KG1 (cell line): ENCODE data around the gene TCF4.

Experiments used
- DNase-seq: peaks from one replicate; lab custom pipeline; 2025; lab: John Stamatoyannopoulos, UW

TCF4 gene

DNA sequence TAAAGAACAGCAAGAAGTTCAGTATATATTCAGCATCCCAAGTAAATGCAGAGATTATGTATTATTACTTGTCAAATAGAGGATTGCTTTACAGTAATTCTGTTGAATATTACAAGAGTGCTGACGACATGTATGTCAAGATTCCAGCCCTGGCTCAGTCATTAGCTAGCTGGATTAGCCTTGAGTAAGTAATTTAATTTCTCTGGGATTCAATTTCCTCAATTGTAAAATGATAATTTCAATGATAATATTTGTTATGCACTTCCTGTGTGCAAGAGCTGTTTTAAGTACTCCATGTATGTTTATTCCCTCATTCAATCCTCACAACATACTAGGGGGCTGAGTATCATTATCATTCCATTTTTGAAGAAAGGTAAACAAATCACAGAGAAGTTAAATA lies 44.0 kb downstream of the TCF4 start:
- no peak for DNase-seq

DNA sequence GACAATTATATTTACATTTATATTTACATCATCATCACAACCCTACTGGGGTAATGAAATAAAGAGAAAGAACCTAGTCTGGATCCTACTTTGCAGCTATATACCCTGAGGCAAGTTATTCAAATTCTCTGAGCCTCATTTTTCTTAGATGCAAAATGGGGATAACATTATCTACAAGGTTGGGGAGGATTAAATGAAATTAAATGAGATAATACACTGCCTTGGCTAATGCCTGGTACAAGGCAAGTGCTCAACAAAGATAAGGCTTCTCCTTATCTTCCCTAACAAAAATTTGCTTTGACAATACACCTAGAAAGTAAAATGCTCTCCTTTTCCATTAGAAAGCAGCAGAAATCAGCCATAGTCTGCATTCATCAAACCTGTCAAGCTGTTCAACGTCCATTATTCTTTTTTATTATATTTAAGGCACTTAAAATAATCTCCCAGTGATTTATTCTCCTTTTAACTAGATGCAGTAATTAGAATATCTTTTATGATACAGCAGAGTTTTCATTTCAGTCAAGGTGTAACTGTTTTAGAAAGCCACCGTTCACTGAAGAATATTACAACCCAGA lies 44.8 kb downstream of the TCF4 start:
- no peak for DNase-seq

DNA sequence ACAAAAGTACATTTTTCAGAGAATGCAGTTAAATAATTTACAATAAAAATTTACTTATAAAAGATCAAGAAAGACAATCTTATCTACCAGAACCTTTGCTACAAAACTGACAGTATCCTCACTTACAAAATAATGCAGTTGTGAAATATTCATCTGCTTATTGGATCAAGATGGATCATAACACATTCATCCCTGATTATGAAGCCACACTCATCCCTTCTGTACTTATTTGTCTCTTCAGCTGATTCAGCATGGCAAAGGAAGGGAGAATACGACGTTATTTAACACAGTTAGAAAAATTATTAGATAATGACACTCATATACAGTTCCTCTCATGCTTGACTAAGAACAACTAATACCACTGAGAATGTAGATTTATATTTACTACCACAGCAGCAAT lies 46.4 kb downstream of the TCF4 start:
- no peak for DNase-seq

DNA sequence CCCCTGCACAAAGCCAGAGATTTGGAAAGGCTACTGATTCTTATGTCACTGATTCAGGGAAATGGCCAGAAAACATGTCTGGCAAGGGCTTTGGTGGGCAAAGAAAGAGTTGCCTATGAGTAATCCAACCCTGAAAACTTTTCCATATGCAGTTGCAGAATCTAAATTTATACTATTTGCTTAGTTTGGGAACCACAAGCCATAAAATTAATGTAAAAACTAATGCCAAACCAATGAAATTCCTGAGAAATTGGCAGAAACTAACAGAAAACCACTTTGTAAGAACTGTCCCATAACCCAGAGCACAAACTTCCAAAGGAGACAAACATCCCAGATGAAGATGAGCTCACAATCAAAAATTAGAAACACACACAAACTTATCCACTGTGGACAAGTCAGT lies 48.8 kb downstream of the TCF4 start:
- DNase-seq: no peak

DNA sequence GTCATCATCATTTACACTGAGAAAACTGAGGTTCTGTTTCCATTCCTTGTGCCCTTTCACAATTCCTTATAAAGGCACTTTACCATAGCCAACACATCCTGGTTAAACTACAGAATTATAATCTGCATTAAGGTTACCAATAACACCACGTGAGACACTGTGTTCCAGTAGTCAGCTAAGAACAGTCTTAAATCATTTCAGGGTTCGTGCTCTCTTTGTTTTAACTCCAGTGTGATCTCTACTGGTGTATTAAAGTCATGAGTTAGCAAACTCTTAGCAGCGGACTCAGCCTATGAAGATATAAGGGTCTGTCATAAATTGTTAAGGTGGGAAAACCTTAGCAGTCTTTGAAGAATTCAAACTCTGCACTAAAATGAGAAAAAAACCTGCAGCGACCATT lies 53.0 kb downstream of the TCF4 start:
- no peak for DNase-seq

DNA sequence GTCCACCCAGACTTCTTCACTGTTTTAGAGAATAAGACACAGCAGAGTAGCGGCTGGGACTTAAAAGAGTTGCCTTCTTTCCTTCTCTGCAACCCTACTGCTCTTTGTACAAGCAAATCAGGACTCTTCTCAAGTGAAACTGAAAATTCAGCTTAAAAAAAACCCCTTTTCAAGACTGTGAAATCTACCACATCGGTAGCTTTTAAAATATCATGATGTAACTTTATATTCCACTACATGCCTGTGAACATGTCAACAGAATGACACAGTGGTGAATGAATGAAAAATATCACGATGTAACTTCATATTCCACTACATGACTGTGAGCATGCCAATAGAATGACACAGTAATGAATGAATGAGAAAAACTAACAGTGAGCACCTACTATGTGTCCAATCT lies 53.4 kb downstream of the TCF4 start:
- no peak for DNase-seq

DNA sequence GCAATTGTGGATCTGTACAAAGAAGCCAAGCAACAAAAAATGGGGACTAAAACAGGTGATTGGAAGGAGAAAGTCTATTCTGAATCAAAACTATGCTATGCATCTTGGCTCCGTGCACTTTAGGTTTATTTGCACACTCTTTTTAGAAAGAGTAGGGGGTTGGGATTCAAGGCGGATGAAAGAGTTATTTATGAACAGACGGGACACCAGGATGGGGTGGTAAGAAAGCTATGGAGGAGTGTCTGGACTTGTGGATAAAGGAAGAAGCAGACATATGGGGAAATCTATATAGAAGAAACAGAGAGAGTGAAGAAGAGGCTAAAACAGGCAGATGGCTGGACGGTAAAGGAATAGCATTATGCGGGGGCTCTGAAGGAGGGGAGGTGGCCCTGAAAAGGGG lies 57.8 kb downstream of the TCF4 start:
- no peak for DNase-seq

DNA sequence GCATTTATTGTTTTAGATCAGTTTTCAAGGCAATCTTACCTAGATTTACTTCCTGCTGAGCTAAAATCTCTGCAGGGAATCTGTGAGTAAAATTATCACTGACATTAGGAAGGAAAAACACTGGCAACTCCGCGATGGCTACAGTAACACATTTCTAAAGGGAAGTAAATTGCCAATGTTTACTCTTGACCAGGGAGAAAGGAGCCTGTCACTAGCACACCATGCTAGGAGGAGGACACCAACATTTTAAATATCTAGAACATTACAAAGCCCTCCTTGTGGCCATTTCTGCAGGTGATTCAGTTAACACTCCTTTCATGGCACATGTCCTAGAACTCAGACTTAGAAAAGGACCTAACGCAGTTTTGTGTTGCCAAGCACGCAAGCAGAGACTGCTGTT lies 58.4 kb downstream of the TCF4 start:
- no peak for DNase-seq

DNA sequence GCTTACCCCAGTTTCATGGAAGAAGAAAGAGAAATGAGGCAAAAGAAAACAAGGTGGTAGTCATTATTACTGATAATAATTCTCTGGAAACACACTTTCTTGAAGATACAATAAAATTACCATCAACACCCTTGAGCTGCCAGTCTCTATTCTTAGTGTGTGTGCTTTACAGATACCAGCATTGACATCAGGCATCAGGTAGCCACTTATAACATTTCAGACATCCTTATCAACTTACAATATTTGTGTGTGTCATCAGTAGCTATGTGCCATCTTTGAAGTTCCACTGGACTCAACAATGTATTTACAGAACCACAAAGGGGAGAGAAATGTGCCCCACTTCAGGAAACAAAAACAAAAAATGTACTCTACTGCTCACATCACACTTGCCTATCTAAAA lies 62.1 kb downstream of the TCF4 start:
- DNase-seq: no peak

DNA sequence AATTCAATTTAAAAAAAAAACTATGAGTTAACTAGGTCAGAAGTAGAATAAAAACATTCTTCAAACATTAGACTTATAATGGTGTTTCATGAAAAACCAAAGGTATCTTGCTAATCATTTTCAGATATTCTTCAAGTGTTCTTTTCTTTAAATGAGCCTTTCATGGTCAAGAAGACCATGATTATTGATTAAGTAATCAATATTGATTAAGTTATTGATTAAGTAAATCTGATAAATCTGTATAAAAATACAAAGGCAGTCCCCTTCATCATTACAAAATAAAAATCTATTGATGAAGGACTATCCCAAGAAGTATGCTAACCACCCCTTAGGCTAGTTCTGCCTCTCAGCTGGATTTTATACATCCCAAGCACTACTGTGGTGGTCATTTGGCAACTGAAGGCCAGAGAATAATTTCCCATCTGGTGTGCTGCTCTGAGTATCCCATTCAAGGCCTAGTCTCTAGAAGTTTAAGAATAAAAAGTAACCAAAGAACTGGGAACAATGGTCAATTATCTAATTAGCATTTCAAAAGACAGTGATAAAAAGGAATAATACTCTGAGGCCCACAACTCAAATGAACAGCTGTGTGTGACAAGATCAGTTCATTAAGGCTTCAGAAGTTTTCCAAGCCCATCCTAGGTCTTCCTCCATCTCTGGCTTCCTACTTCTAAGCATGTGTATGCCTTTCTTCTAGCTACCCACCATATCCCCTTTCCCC lies 63.5 kb downstream of the TCF4 start:
- DNase-seq: no peak

DNA sequence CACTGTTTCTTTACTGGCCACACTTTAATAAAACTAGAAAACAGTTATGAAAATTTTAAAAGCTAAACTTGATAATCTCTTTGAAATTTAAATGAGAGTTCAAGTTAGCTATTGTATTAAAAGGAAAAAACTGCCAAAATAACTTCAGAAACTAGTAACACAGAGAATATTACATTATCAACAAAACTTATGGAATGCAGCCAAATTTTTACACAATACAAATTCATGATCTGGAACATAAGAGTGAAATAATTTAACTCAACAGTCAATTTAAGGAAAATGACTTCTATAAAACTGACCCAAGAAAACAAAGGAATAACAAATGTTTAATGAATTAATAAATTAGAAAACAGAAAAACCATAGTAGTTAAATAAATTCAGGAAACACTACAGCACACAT lies 65.0 kb downstream of the TCF4 start:
- no peak for DNase-seq

DNA sequence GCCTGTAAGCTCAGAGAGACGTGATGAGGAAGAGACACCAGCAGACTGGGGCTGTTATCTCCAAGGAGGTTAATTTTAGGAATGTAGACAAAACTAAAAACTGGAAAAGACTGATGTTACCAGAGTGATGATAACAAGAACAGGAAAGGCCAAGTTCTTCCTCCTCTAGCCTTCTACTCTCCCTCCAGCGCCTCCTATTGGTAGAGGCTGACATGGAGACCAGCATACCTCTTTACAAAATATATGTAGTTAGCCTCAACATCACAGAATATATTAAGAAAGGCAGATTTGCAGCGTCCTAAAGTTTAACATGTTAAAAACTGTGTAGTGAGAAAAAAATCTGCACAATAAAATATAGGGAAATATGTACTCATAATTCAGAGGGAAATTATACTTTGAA lies 66.0 kb downstream of the TCF4 start:
- DNase-seq: no peak

DNA sequence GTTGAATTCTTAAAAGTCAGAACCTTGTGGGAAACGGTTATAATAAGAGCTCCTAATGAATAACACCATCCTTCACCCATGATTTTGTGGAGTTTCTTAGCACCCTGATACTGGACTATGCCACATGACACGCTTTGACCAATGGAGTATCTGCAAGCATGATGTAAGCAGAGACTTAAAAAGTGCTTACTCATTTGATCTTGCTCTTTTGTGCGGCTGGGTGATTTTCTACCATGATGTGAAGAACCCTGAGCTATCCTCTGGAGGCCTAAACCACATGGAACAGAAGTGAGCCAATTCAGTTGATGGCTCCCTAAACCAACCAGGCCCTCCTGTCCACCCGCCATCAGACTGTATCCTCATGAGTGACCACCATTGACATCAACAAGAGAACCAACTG lies 70.9 kb downstream of the TCF4 start:
- DNase-seq: no peak

DNA sequence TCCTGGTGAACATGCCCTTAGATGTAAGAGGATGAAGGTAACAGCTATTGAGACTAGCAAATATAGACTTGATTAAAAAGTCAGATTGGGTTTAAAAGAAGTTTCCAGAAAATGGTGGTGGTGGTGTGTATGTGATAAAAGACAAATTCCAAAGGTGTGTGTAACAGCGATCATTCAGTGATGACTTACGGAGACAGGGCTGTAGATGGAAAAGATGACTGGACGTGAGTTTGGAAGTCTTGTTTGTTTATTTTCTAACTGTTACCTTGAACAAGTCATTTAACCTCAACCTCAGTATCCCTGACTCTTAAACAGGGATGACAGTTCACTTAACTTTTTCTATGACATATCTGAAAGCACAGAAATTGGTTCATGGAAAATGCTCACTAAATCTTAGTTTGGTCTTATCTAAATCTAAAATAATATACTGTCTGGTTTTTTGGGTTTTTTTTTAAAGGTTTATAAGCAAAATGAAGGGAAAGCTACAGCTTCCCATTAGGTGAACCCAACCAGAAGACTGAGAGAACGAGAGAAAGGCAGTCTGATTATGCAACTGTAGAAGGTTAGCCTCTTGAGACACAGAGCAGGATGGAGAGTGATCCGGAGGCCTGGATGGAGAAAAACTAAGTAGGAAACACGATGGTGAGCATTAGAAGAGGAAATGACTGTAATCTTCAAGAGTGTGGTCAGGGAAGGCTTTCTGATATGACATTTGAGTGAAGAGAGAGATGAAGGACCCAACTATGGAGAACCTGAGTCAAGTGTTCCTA lies 71.9 kb downstream of the TCF4 start:
- no peak for DNase-seq

DNA sequence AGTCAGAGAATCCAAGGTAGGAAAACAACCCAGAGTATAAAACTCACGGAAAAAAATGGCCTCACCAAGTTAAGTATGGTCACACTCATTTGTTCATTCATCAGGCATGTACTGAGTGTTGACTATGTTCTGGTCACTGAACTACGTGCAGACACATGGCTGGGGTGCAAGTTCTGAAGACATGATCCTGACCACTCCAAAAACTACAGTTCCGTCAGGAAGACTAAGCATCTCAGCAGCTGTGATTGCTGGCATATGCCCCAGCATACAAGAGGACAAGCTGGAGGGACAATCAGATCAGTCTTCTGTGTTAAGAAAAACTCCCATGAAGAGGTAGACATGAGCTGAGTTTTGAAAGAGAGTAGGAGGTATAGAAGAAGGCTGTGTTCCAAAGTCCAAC lies 72.8 kb downstream of the TCF4 start:
- no peak for DNase-seq

DNA sequence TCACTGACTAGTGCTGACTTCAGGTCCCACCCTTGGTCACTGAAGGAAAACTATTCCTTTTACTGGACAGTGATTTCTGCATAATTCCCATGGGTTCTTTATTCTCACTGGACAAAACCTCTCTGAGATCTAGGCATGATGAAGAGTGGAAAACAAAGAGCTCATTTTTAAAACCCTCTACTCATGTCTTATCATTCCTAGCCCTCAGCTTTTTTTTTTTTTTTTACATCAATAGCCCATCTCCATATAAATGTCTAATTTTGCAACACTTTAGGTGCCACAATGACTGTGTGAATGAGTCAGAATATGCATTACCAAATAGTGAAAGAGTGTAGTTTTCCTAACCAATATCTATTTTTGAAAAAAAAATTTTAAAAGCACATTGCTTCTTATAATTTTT lies 74.8 kb downstream of the TCF4 start:
- DNase-seq: no peak

DNA sequence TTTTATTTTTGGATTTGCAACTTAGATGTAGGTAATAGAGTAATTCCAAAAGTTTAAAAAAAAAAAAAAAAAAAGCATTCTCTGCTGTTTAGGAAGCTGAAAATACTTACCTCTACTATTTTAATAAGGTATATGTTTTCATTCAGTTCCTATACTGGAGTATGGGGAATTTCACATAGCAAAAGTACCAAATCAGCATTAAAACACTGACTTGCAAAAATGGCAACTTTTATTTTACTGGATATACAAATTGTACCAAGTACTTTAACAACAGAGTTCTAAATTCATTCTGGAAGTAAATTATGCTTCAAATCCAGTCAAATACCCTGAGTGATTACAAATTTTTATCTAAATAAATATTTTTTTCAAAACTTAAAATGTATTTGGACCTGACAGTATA lies 76.7 kb downstream of the TCF4 start:
- no peak for DNase-seq

DNA sequence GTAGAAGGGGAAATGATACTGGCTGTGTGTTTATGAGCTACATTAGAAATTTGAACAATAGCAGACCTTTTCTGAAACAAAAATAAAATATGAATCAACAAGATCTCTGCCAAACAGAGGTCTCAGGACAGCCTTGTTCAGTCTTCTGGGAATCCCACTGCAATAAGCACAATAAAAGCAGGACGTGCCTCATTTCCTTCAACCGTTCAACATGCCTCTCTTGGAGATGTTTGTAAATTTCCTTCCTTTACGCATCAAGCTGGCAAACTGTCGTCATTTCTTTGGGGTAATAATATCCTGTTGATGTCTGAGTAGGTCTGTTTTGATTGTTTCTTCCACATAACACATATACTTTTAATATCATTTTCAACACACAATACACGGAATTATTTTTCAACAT lies 77.2 kb downstream of the TCF4 start:
- DNase-seq: peak; percentile 31

DNA sequence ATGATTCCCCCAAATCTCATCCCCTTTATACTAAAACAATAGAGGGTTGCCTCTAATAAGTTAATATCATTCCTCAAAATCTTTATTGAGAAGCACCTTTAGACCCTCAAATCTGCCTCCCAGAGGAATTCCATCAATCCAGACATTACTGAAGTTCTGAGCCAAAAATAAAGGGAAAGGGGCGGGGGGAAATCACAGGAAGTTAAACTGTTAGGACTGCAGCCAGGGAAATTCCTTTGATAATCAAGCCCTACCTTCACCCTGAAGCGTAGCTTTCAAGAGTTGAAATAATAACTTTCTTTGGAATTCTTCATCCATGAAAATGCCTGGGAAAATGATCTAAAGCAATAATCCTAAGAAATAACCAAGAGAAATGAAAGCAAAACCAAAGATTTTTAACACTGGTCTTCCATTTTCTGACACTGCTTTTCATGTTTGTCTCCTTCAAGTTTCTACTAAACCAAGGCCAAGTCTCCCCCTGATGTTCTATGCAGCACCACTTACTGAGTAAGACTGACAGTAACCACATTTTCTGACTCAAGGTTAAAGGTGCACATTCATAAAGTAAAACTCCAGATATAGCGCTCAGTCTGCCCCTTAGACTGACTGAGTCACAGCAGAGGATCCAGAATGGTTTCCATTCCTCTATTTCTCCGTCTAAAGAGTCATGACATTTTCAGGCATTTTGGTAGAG lies 78.2 kb downstream of the TCF4 start:
- no peak for DNase-seq

DNA sequence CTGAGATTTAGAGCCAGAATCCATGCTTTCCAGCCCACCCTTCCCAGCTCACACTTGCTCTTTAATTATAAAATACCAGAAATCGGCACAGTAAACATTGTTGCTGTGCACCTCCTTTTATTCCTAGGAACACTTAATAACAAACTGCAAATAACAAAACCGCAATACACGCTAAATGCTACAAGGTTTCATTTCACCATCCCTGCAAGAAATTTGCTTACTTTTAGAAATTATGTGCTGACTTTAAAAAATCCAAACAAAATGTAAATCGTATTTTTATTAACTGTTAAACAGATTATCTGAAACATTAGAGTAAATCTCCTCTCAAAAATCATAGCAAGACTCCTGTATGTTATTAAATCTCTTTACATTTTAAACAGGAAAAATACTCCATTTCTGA lies 79.3 kb downstream of the TCF4 start:
- no peak for DNase-seq

DNA sequence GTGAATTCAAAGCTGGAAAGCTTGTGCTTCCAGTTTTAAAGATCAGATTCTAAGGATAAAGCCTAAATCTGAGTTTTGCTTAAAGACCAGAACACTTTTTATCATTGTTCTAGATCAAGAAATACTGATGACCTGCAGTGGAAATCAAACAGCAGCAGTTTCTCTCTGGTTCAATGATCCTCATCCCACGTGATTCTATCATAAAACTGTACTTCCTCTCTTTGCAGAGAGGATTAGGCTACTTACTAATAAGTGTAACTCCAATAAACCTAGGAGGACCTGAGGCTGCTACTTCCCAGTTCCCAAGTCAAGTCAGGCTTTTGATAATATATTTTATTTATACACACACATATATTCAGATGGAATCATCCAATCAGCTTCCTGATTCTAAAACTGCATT lies 81.9 kb downstream of the TCF4 start:
- DNase-seq: no peak

DNA sequence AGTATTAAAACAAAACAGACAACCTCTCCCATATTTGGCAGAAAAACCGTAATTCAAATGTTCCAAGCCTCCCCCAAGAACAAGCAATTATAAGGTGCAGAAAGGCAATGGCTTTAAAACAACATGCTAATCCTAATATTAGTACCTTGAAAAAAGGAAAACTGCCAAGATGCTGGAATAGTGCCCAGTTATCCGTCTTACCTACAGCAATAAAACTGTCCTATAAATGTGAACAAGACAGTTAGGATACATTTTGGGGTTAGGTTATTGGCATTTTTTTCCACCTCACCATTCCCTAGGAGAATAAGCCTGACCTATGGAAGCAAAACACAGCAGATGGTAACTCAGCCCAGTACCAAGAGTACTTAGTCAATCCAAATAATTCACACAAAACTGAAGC lies 83.2 kb downstream of the TCF4 start:
- DNase-seq: no peak
